IMR-90 (cell line): ENCODE measurements around the gene SRRM3.

Experiments used
- CEBPB ChIP-seq: IDR thresholded peaks from 2 replicates; pipeline ENCODE4 v1.6.1; 2012; ENCODE audit warnings: low read depth, low read length, improper control_type of control experiment
- CHD1 ChIP-seq: IDR thresholded peaks from 2 replicates; pipeline ENCODE4 v1.6.1; 2012; ENCODE audit warnings: low read depth, low read length, improper control_type of control experiment
- MAZ ChIP-seq: IDR thresholded peaks from 2 replicates; pipeline ENCODE4 v1.6.1; 2012; ENCODE audit warnings: low read depth, mild to moderate bottlenecking, low read length, improper control_type of control experiment, moderate library complexity, borderline replicate concordance
- MXI1 ChIP-seq: IDR thresholded peaks from 2 replicates; pipeline ENCODE4 v1.6.1; 2012; ENCODE audit warnings: low read depth, mild to moderate bottlenecking, low read length, moderate library complexity, borderline replicate concordance
- POLR2A ChIP-seq: IDR thresholded peaks from 2 replicates; pipeline ENCODE4 v1.6.1; 2012; ENCODE audit warnings: mild to moderate bottlenecking, low read depth, low read length
- RAD21 ChIP-seq: IDR thresholded peaks from 2 replicates; pipeline ENCODE4 v1.6.1; 2012; ENCODE audit warnings: low read length, improper control_type of control experiment
- RCOR1 ChIP-seq: IDR thresholded peaks from 2 replicates; pipeline ENCODE4 v1.6.1; 2012; ENCODE audit warnings: mild to moderate bottlenecking, low read length, improper control_type of control experiment; ENCODE audit not compliant: insufficient replicate concordance
- RFX5 ChIP-seq: IDR thresholded peaks from 2 replicates; pipeline ENCODE4 v1.8.0; 2012; ENCODE audit warnings: low read depth, mild to moderate bottlenecking, low read length, moderate library complexity
- TF ChIP-seq, protein P1 (sequence below): conservative IDR thresholded peaks from 2 replicates; pipeline ENCODE4 v1.5.1; 2012; ENCODE audit warnings: mild to moderate bottlenecking, low read depth, low read length, improper control_type of control experiment
- TF ChIP-seq, protein P2 (sequence below): fragments of 150-350 bp; IDR thresholded peaks from 2 replicates; pipeline ENCODE4 v1.6.1; 2016; ENCODE audit warnings: low read depth, mild to moderate bottlenecking, low read length, moderate library complexity, borderline replicate concordance
- TF ChIP-seq, protein P3 (sequence below): fragments of 150-350 bp; IDR thresholded peaks from 2 replicates; pipeline ENCODE4 v1.6.1; 2017; ENCODE audit warnings: mild to moderate bottlenecking, antibody characterized with exemption, low read length, low read depth

DNA sequence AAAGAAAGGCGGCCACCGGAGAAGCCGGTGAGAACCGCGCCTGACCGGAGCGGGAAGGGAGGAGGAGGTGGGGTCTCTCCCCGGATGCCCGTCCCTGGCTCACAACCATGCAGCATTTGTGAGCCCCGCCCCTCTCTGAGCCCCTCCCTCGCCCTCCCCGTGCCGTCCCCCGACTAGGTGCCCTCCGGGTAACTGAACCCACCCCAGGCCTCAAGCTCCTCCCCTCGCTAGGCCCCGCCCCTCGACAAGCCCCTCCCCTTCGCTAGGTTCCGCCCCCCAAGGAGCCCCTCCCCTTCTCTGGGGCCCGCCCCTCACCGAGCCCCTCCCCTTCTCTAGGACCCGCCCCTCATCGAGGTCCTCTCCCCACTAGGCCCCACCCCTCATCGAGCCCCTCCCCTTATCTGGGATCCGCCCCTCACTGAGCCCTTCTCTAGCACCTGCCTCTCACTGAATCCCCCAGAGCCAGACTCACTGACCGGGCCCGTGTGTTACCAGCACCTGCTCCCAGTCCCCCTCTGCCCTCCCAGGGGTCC is 58.5 kb downstream of the SRRM3 start:
- no peak for TF ChIP-seq CHD1
- no peak for TF ChIP-seq POLR2A
- TF ChIP-seq, protein P1, sequence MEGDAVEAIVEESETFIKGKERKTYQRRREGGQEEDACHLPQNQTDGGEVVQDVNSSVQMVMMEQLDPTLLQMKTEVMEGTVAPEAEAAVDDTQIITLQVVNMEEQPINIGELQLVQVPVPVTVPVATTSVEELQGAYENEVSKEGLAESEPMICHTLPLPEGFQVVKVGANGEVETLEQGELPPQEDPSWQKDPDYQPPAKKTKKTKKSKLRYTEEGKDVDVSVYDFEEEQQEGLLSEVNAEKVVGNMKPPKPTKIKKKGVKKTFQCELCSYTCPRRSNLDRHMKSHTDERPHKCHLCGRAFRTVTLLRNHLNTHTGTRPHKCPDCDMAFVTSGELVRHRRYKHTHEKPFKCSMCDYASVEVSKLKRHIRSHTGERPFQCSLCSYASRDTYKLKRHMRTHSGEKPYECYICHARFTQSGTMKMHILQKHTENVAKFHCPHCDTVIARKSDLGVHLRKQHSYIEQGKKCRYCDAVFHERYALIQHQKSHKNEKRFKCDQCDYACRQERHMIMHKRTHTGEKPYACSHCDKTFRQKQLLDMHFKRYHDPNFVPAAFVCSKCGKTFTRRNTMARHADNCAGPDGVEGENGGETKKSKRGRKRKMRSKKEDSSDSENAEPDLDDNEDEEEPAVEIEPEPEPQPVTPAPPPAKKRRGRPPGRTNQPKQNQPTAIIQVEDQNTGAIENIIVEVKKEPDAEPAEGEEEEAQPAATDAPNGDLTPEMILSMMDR = no peak
- no peak for TF ChIP-seq CEBPB
- TF ChIP-seq, protein P2, sequence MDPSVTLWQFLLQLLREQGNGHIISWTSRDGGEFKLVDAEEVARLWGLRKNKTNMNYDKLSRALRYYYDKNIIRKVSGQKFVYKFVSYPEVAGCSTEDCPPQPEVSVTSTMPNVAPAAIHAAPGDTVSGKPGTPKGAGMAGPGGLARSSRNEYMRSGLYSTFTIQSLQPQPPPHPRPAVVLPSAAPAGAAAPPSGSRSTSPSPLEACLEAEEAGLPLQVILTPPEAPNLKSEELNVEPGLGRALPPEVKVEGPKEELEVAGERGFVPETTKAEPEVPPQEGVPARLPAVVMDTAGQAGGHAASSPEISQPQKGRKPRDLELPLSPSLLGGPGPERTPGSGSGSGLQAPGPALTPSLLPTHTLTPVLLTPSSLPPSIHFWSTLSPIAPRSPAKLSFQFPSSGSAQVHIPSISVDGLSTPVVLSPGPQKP = no peak
- TF ChIP-seq, protein P3, sequence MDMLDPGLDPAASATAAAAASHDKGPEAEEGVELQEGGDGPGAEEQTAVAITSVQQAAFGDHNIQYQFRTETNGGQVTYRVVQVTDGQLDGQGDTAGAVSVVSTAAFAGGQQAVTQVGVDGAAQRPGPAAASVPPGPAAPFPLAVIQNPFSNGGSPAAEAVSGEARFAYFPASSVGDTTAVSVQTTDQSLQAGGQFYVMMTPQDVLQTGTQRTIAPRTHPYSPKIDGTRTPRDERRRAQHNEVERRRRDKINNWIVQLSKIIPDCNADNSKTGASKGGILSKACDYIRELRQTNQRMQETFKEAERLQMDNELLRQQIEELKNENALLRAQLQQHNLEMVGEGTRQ = no peak
- TF ChIP-seq RAD21 = no peak
- no peak for TF ChIP-seq MAZ
- no peak for TF ChIP-seq MXI1
- no peak for TF ChIP-seq RFX5
- TF ChIP-seq RCOR1 = no peak
